Endothelial cell of umbilical vein (primary cell): ENCODE measurements around the gene PIN1. TPM values are rescaled to one million over a fixed set of nuclear protein-coding genes. Genes with fewer than 3 reads are reported as not detected.

Source experiments
- BruUV-seq: library from RNA; stranded (reverse); fragments of 400-500 nt; replicated peaks from 2 replicates; lab custom pipeline; 2021; lab: Mats Ljungman, UMichigan
- CTCF ChIA-PET: fragments of 300-600, 350-600 bp; sonication (Branson Sonifier 250); formaldehyde crosslinking; loops from one replicate; lab custom pipeline; 2021; ENCODE audit warnings: antibody characterized with exemption, inconsistent platforms; lab: Charles Lee
- POLR2A ChIA-PET: fragments of 300-600, 350-600 bp; sonication (Branson Sonifier 250); formaldehyde crosslinking; loops from one replicate; lab custom pipeline; 2021; ENCODE audit warnings: antibody characterized with exemption, inconsistent platforms; lab: Charles Lee
- DNase-seq: peaks from one replicate; pipeline ENCODE4 v3.0.0-alpha.2; 2011; ENCODE audit warnings: low read depth, low spot score
- FAIRE-seq: peaks from 2 replicates; lab custom pipeline; 2011; peaks lifted over from hg19 to GRCh38; lab: Jason Lieb, UNC
- H2AFZ ChIP-seq: 2 replicates; pipeline ENCODE4 v1.6.0; 2012; ENCODE audit warnings: low read depth, low read length, control low read depth, inconsistent platforms
- H3K27ac ChIP-seq: 2 replicates; pipeline ENCODE4 v1.5.1; 2011; ENCODE audit warnings: low read depth, mild to moderate bottlenecking, control low read depth, low read length, moderate library complexity; ENCODE audit not compliant: insufficient read depth
- H3K27me3 ChIP-seq, 2 experiments: 2 replicates each; pipeline versions ENCODE4 v1.6.0 to v1.6.1; 2011; ENCODE audit warnings: low read length in 2 of 2, mixed read lengths in 1 of 2; ENCODE audit not compliant: control insufficient read depth in 2 of 2, insufficient read depth in 2 of 2
- H3K36me3 ChIP-seq, 2 experiments: 2 replicates in 1 of 2; 3 replicates in 1 of 2; pipeline ENCODE4 v1.5.1; 2011; ENCODE audit warnings: low read length in 2 of 2, mild to moderate bottlenecking in 1 of 2, moderate library complexity in 1 of 2; ENCODE audit not compliant: control insufficient read depth in 2 of 2, insufficient read depth in 2 of 2; ENCODE audit errors: extremely low read depth in 1 of 2
- H3K4me1 ChIP-seq: 3 replicates; pipeline ENCODE4 v1.5.1; 2011; ENCODE audit warnings: mild to moderate bottlenecking, low read length; ENCODE audit not compliant: control insufficient read depth, insufficient read depth; ENCODE audit errors: extremely low read depth
- H3K4me2 ChIP-seq: 2 replicates; pipeline ENCODE4 v1.6.1; 2011; ENCODE audit warnings: low read length, control low read depth, mixed read lengths; ENCODE audit not compliant: insufficient read depth
- H3K4me3 ChIP-seq, 3 experiments: fragments of 200-600 bp in 1 of 3; sonication (generic), shearing (Covaris generic) in 1 of 3; replicated peaks in 1 of 3; 2 replicates each; pipeline ENCODE4 v1.5.1; 2011 to 2016; ENCODE audit warnings: control low read depth in 3 of 3, low read length in 3 of 3, mild to moderate bottlenecking in 2 of 3, inconsistent platforms in 1 of 3, low read depth in 1 of 3, moderate library complexity in 1 of 3; ENCODE audit not compliant: insufficient read depth in 1 of 3
- H3K79me2 ChIP-seq: 2 replicates; pipeline ENCODE4 v1.6.0; 2012; ENCODE audit warnings: low read length, inconsistent platforms; ENCODE audit not compliant: control insufficient read depth, insufficient read depth
- H3K9ac ChIP-seq: replicated peaks from 2 replicates; pipeline ENCODE3; 2011; ENCODE audit warnings: low read length, control low read depth; ENCODE audit not compliant: insufficient read depth; ENCODE audit errors: extremely low read depth
- H3K9me1 ChIP-seq: replicated peaks from 3 replicates; pipeline ENCODE4 v1.6.0; 2011; ENCODE audit warnings: mild to moderate bottlenecking, low read length; ENCODE audit not compliant: control insufficient read depth, insufficient read depth; ENCODE audit errors: extremely low read depth
- H3K9me3 ChIP-seq: replicated peaks from 2 replicates; pipeline ENCODE4 v1.5.1; 2012; ENCODE audit warnings: low read length, inconsistent platforms; ENCODE audit not compliant: control insufficient read depth, insufficient read depth
- H4K20me1 ChIP-seq: replicated peaks from 2 replicates; pipeline ENCODE3; 2011; ENCODE audit warnings: mild to moderate bottlenecking, low read length; ENCODE audit not compliant: control insufficient read depth, insufficient read depth; ENCODE audit errors: extremely low read depth
- EZH2 ChIP-seq: IDR thresholded peaks from 2 replicates; pipeline ENCODE4 v1.6.1; 2012; ENCODE audit warnings: borderline replicate concordance, low read depth, mild to moderate bottlenecking, moderate library complexity, low read length, inconsistent platforms; ENCODE audit not compliant: severe bottlenecking
- FOS ChIP-seq: IDR thresholded peaks from 2 replicates; pipeline ENCODE4 v1.6.1; 2011; ENCODE audit warnings: mild to moderate bottlenecking, low read length, moderate library complexity, borderline replicate concordance; ENCODE audit not compliant: insufficient read depth
- GATA2 ChIP-seq: IDR thresholded peaks from 2 replicates; pipeline ENCODE4 v1.7.0; 2011; ENCODE audit warnings: low read depth, mild to moderate bottlenecking, moderate library complexity, mixed read lengths, low read length; ENCODE audit not compliant: insufficient read length, insufficient read depth
- JUN ChIP-seq: IDR thresholded peaks from 2 replicates; pipeline ENCODE4 v1.6.1; 2011; ENCODE audit warnings: borderline replicate concordance, low read depth; ENCODE audit not compliant: insufficient read length, insufficient read depth
- MYC ChIP-seq: IDR thresholded peaks from one replicate; pipeline ENCODE4 v1.6.1; 2011; ENCODE audit warnings: mild to moderate bottlenecking, low read depth, low read length
- POLR2A ChIP-seq: IDR thresholded peaks from 2 replicates; pipeline ENCODE4 v1.6.1; 2012; ENCODE audit warnings: low read depth, mild to moderate bottlenecking, control low read depth, low read length
- POLR2AphosphoS5 ChIP-seq: IDR thresholded peaks from 2 replicates; pipeline ENCODE4 v1.6.1; 2012; ENCODE audit warnings: low read depth, mild to moderate bottlenecking, control low read depth, low read length, moderate library complexity; ENCODE audit not compliant: insufficient read depth
- dilution Hi-C: fragments of 300-500 bp; cut with MboI; formaldehyde crosslinking; loops from one replicate; pipeline ENCODE4 v1.15.0; 2019; ENCODE audit warnings: low sequenced_read_pairs; ENCODE audit not compliant: extremely low pct_ligation_motif_present
- intact Hi-C: fragments of 100-400 bp; cut with micrococcal nuclease; formaldehyde crosslinking; loops from one replicate; pipeline ENCODE4 v1.10.0; 2022
- polyA plus RNA-seq, 4 experiments: library from polyadenylated mRNA; depleted of rRNA in 3 of 4; stranded (reverse) in 3 of 4; unstranded in 1 of 4; fragments of >200 nt; gene quantifications; 2 replicates each; pipeline versions ENCODE4 v1.2.1 to v1.2.3, GENCODE V29; 2011 to 2012; ENCODE audit warnings: missing spikeins in 1 of 4
- total RNA-seq: library from RNA; stranded (reverse); gene quantifications from 2 replicates; pipeline ENCODE4 v1.2.3, GENCODE V29; 2021
- TF ChIP-seq, protein P1 (sequence below), 2 donors: IDR thresholded peaks; 1 replicate in 1 of 2; 2 replicates in 1 of 2; pipeline ENCODE4 v1.5.1; 2011; ENCODE audit warnings: low read length in 2 of 2, mild to moderate bottlenecking in 2 of 2, moderate library complexity in 2 of 2, control low read depth in 1 of 2, inconsistent platforms in 1 of 2, low read depth in 1 of 2; ENCODE audit not compliant: insufficient read depth in 1 of 2; ENCODE audit errors: extremely low read depth in 1 of 2
- TF ChIP-seq, protein P2 (sequence below): IDR thresholded peaks from 2 replicates; pipeline ENCODE4 v1.6.1; 2011; ENCODE audit not compliant: insufficient read depth, insufficient read length

PIN1 gene
- total and polyA plus RNA-seq, 2 donors (not counting 3 experiments of a cell fraction or from before 2014, with no cell fraction given) = 97.4 to 115 TPM

DNA sequence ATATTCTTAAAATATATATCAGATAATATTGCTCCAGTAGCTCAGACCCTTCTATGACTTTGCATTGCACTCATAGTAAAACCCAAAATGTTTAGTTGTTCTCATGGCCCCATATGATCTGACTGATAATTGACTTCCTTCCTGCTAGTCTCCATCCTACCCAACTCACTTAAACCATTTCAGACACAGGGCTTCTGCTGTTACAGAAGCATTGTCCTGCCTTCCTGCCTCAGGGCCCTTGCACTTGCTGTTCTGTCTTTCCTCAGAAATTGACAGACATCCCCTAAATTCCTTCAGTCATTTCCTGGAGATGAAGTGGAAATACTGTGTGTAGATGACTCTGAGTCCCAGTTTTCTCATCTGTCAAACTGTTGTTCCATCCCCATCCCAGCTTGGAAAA, 36.0 kb upstream of the PIN1 start:
- Histone ChIP-seq H3K79me2 (no peaks in the 10 kb centered on the region), H2AFZ (no peak overlapping the region), H3K27me3 (no peaks in the 10 kb centered on the region), H3K4me1 (no peaks in the 10 kb centered on the region), H3K4me3 (no peak overlapping the region), H3K36me3 (no peaks in the 10 kb centered on the region), H4K20me1 (no peaks in the 10 kb centered on the region), H3K9me1 (no peaks in the 10 kb centered on the region), H3K9ac (no peak overlapping the region), H3K9me3 (no peaks in the 10 kb centered on the region), H3K27ac (no peak overlapping the region), H3K4me2 (no peak overlapping the region)
- no peak for DNase-seq
- FAIRE-seq = no peak
- dilution Hi-C loops = loop anchor here (10.0 kb wide), 1 partner anchor 174 kb away; the partner anchor contains the start of gene ZNF561
- intact Hi-C loops = no loop called here
- no TSS peak for BruUV-seq
- TF ChIP-seq, protein P1, sequence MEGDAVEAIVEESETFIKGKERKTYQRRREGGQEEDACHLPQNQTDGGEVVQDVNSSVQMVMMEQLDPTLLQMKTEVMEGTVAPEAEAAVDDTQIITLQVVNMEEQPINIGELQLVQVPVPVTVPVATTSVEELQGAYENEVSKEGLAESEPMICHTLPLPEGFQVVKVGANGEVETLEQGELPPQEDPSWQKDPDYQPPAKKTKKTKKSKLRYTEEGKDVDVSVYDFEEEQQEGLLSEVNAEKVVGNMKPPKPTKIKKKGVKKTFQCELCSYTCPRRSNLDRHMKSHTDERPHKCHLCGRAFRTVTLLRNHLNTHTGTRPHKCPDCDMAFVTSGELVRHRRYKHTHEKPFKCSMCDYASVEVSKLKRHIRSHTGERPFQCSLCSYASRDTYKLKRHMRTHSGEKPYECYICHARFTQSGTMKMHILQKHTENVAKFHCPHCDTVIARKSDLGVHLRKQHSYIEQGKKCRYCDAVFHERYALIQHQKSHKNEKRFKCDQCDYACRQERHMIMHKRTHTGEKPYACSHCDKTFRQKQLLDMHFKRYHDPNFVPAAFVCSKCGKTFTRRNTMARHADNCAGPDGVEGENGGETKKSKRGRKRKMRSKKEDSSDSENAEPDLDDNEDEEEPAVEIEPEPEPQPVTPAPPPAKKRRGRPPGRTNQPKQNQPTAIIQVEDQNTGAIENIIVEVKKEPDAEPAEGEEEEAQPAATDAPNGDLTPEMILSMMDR (IDR thresholded peaks at IDR 0.05; ENCODE audit: extremely low read depth in 1 of 2, insufficient read depth in 1 of 2, low read depth in 1 of 2, low read length in 2 of 2) = no peak
- TF ChIP-seq FOS (no peak), GATA2 (no peak), POLR2A (no peak), JUN (no peak), MYC (no peak), POLR2AphosphoS5 (no peak), EZH2 (no peak)
- TF ChIP-seq, protein P2, sequence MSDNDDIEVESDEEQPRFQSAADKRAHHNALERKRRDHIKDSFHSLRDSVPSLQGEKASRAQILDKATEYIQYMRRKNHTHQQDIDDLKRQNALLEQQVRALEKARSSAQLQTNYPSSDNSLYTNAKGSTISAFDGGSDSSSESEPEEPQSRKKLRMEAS = no peak
- CTCF ChIA-PET = interaction anchor here (0.9 to 2.0 kb wide), 5 partner anchors 36 to 594 kb away, joined by 3 to 17 read pairs (median 4); partner anchors contain the start of gene PIN1
- POLR2A ChIA-PET = no interaction called here
